NCI-H2107 (cell line): ENCODE results near the gene KCNQ2.
"Not testable (repeated sequence)": the region's sequence is repeated elsewhere in the genome, so short reads cannot be mapped to it uniquely, and the experiment has no call there.

Experiments
- DNase-seq: peaks from one replicate; lab custom pipeline; 2025; lab: John Stamatoyannopoulos, UW

The KCNQ2 gene

DNA sequence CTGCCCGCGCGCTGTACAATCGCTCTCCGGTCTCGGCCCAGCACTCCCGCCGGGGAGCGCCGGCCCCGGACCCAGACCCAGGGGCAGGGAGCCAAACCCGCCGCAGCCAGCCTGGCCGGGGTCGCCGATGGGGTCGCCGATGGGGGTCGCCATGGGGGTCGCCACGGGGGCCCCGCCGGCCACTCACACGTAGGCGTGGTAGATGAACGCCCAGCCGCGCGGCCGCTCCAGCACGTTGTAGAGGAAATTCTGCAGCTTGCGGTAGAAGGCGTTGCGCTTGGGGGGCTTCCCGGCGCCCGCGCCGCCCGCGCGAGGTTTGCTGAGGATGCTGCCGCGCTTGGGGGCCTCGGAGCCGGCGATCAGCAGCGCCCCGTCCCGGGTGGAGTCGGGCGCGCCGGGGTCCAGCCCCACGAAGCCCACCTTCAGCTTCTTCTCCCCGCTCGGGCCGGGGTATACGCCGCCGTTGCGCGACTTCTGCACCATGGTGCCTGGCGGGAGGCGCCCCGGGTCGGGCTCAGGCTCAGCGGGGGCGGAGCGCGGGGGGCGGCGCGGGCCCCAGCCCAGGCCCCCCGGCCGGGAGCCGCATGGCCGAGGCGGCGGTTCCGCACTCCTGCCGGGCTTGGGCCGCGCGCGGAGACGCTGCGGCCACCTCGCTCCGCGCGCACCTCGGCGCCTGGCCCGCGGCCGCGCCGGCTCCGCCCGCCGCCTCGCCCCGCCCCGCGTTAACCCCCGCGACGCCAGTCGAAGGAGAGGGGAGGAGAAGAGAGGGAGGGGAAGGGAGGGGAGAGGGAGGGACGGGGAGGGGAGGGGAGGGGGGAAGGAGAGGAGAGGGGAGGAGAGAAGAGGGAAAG is at the start of gene KCNQ2:
TSS of gene KCNQ2 (minus strand) at position 675 of the 851 bp plus-strand sequence. CDS start at position 483, 192 bp downstream.
- no peak for DNase-seq

DNA sequence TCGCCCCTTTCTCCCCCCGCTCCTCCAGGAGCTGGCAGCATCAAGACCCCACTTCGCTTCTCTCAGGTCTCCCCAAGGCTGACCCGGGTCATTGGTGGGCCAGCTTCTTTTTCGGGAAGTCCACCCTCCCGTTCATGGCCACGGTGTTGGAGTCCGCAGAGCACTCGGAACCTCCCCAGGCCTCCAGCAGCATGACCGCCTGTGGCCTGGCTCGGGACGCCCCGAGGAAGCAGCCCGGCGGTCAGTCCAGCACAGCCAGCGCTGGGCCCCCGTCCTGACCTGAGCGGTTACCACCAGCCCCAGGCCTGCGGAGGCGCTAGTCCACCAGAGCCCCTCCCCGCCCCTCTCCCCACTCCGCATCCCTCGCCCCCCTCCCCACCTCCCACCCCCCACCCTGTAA is 49.1 kb upstream of the KCNQ2 start:
- no peak for DNase-seq

DNA sequence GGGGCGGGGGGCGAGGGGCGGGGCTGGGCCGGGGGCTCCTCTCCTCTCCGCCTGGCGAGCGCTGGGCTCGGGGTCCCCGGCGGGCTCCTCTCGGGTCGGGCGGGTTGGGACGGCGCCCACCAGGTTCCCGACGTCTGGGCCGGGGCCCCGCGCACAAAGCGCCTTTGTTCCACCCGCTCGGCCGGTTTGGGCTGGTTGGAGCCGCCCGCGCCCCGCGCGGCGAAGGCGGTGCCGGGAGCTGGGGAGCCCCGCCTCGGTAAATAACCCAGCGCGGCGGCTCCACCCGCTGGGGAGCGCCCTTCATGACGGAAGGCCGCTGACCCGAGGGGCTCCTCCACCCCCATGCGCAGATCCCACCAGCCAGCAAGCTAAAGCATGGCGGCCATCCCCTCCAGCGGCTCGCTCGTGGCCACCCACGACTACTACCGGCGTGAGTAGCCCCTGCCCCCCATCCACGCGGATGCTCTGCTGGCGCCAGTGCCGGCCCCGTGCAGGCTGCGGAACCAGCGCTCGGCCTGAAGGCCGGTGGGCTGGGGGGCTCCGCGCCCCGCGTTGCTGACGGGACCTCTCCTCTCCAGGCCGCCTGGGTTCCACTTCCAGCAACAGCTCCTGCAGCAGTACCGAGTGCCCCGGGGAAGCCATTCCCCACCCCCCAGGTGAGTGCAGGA is 48.6 kb upstream of the KCNQ2 start:
- no peak for DNase-seq

DNA sequence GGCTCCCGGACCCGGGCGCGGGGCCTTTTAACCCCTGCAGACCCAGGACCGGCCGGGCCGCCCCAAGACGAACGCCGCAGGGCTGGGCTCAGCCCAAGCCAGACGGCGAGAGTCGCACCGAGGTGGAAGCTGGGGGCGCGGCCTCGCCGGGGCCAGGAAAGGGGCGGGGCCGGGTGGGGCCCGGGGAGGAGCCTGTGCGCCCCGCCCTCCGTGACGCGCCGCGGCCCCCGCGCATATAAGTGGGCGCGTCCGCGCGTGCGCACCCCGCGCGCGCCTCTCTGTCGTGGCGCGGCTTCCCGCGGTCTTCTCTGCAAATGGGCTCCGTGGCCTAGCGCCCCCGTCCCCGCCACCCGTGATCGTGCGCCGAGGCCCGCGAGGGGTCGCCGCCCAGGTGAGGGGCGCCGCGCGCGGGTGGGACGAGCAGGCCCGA is 48.1 kb upstream of the KCNQ2 start, which contains the start of gene PPDPF:
TSS of gene PPDPF (plus strand) at position 262 of the 430 bp plus-strand sequence. CDS start 544 bp downstream, outside the sequence.
- peak; percentile 85 for DNase-seq

DNA sequence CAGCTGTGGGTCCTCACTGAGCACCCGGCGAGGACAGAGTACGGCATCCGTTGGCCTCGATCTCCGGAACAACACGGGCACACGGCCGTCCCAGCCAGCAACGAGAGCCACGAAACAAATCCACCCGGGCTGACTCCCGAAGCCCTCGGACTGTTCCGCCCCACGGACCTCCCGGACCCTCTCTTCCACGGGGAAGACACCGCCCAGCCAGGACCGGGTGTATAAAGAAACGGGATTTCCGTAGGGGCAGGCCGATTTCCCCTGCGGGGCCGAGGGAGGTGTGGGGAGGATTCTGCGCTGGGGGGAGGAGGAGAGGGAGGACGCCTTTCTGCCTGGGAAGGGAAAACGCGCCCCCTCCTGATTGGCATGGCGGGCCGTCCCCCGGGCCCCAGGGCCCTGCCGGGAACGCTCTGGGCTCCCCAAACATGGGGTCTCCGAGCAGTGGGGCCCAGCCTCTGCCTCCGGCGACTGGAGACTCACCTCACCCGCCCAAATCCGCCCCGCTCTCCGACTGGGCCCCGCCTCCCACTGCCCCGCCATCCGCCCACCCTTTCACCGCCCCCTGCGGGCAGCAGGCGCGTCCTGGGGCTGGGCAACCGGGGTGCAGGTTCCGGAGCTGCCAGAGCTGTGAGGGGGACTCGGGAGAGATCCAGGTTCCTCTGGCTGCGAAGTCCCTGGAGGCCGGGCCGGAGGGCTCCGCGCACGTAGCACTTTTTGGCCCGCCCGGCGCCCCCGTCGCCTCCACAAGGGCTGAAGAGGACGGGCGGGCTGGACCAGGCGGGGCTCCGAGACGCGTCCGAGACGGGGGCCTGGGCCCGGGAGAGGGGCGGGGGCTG is 47.4 kb upstream of the KCNQ2 start:
- no peak for DNase-seq

DNA sequence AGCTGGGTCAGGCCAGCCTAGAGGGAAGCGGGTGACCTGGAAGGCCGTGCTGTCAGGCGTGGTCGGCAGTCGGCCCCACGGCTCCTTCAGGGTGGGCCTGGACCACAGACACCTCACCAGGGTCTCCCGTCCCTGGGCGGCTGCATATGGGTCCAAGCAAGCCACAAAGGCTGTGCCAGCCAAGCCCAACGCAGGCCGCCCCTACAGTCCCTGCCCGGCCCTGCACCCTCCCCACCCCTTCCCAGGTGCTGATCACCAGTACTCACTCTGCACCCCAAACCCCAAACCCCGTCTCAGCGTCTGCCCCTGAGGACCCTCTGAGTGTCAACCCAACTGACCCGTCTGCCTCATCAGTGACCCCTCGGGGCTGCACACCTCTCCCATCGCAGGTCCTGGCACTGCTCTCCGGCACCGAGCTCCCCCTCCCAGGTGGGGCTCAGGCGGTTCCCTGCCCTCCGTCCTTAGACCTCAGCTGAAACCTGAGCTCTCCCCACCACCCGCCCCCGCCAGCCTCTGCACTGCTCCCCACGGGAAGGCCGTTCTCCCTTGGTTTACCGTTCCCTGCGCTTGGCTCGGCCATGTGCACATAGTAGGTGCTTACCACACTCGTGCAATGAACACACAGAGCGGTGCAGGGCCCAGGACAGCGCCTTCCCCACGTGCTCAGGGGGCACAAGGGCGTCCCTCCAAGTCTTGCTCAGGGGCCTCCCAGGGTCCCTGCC is 46.7 kb upstream of the KCNQ2 start:
- no peak for DNase-seq

DNA sequence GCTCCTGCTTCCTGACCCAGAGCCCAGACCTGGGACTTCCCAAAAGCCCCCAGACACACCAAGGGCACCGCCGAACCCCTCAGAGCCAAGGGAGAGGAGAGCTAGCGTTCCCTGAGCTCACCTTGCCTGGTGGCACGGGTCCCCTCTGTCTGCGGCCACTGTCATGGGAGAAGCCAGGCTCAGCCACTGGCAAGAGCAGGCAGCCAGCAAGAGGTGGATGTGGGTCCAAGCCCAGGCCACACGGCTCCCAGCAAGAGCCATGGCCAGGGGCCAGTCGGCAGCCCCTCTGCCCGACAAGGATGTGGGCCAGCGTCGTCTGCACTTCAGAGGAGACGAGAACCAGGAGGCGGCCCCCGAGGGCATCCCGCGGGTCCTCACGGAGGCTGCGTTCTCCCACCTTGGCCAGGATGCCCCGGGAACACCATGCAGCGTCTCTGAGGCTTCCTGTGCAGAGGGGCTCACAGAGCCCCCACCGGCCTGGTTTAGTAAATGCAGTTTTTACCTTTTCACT is 46.0 kb upstream of the KCNQ2 start:
- DNase-seq, result no peak

DNA sequence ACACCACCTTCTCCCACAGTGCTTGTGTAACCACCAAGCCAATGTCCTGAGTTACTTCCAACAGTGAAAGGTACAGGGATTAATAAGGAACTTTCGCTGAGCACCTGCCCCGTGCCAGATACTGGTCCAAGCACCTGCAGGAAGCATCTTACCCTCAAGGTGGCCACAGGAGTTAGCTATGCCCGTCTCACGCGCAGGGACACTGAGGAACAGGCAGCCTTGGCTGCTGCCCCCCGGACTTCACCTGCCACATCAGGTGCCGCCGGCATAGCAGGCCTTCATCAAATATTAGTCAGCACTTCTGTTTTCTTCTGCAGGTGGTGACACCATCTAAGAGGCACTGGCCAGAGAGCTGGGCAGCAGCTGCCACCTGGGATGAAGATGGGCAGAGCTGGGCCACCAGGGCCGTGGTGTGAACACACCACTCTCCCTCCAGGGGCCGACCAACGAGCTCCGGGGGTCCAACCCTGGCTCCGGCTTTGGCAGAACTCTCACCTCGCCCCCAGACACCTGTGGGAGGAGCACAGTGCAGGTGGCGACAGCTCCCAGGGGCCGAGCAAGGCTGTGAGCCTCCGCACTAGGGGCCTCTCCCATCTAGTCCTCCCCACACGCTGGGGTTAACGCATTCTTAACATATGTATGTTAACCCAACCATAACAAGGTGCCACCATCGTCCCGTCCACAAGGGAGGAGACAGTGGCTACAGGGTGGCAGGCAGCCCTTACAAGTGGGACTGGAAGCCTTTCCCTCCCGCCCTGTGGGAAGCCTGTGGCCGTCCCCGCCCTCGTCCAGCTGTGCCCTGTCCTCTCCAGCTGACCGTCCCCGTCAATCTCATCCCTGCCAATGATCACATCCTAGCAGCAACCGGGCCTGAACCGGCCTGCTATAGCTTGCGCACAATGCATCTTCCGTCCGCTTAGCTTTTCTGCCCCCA is 45.2 kb upstream of the KCNQ2 start:
- no peak for DNase-seq

DNA sequence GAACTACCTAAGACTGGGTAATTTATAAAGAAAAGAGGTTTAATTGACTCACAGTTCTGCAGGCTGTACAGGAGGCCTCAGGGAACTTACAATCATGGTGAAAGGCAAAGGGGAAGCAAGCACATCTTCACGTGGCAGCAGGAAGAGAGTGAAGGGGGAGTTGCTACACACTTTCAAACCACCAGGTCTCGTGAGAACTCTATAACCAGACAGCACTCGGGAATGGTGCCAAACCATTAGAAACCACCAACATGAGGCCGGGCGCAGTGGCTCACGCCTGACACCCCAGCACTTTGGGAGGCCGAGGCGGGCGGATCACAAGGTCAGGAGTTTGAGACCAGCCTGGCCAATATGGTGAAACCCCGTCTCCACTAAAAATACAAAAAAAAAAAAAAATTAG is 42.1 kb upstream of the KCNQ2 start:
- not testable (repeated sequence) for DNase-seq

DNA sequence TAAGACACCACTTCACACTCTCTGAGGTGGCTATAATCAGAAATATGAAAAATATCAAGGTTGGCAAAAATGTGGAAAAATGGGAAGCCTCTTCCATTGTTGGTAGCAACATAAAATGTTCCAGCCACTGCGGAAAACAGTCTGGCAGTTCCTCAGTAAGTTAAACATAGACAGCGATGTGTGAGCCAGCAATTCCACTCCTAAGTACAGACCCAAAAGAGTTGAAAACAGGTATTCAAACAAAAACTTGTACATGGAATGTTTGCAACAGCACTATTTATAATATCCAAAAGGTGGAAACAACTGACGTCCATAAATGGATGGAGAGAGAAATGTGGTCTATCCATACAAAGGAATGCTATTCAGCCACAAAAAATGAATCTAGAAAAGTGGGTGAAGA is 40.8 kb upstream of the KCNQ2 start:
- DNase-seq, result no peak

DNA sequence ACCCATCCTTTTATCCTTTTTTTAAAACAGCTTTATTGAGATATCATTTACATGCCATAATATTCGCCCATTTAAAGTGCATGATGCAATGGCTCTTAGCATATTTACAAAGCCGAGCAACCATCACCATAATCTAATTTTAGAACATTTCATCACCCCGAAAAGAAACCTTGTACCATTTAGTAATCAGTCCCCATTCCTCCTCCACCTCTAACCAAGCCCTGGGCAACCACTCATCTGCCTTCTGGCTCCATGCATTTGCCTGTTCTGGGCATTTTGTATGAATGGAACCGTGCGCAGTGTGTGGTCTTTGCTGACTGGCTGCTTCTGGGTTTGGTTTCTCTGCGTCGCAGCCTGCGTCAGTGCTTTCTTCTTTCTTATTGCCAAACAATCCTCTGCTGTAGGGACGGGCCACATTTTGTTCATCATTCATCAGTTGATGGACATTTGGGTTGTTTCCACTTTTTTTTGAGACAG is 36.7 kb upstream of the KCNQ2 start:
- DNase-seq, result no peak

DNA sequence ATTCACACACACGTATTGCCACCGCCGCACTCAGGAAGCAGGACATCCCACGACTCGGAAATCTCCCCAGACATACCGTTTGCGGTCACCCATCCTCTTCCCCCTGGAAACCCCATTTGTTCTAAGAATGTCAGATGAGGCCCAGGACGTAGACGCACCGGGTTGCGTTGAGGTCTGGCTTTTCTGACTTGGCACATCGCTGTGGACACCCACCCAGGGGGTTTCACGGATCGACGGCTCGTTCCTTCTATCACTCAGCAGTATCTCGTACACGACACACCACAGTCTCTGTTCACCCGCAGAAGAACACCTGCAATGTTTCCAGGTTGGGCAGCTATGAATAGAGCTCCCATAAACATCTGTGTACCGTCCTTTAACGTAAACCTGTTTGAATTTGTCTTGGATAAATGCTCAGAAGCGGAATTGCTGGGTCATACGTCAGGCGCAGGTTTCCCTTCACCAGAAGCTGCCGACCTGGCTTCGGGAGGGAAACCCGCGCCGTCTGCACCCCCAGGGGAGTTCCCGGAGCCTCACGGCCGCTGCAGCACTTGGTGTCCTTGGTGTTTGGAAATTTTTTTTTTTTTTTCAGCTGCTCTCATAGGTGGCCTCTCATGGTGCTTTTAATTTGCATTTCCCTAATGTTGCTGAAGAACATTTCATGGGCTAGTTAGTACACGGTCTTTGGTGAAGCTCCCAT is 35.8 kb upstream of the KCNQ2 start:
- DNase-seq, result peak; percentile 45

DNA sequence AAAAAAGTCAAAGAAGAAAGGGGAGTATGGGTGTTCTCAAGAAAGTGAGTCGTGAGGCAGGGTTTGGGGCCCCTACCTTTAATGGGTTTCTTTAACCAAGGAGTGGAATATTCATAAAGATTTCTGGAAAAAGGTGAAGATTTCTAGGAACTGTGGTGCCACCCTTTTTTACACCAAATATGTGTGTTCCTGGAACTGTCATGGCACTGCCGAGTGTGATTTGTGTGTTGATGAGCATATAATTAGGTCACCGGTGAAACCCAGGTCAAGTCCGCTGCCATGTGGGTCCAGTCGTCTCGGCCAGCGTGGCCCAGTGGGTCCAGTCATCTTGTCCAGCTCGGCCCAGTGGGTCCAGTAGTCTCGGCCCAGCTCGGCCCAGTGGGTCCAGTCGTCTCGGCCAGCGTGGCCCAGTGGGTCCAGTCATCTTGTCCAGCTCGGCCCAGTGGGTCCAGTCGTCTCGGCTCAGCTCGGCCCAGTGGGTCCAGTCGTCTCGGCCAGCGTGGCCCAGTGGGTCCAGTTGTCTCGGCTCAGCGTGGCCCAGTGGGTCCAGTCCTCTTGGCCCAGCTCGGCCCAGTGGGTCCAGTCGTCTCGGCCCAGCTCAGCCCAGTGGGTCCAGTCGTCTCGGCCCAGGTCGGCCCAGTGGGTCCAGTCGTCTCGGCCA is 34.8 kb upstream of the KCNQ2 start:
- DNase-seq, result no peak

DNA sequence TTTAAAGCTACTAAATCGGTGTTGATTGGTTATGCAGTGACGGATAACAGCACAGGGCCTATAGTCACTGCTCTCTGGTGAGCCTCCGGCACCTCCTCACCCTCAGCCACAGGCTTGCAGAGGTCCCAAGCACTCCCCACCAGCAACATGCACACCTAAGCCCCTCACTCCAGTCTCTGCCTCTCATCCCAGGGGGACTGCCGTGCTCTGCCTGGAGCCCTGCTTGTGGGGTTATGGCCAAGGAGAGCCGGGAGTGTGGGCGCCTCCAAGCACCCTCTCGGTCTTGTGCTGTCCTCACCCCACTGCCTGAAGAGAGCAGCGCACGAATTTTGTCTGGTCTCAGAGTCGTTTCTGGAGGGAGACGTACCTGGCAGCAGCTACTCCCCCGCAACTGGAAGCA is 33.3 kb upstream of the KCNQ2 start:
- no peak for DNase-seq

DNA sequence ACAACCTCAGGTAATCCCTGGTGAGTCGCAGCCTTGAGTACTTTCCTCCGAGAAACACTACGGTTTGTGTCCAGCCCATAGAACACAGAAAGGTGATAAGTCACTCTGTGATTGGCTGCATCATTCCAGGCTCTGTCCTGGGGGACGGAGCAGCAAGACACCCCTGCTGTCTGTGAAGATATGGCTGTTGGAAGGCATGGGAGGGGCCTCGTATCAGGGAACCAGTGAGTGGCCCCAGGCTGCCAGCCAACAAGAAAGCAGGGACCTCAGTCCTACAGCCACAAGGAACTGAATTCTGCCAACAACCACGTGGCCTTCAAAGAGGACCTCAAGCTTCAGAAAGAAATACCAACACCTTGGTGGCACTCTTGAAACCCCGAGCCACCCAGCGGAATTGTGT is 32.8 kb upstream of the KCNQ2 start:
- DNase-seq, result no peak

DNA sequence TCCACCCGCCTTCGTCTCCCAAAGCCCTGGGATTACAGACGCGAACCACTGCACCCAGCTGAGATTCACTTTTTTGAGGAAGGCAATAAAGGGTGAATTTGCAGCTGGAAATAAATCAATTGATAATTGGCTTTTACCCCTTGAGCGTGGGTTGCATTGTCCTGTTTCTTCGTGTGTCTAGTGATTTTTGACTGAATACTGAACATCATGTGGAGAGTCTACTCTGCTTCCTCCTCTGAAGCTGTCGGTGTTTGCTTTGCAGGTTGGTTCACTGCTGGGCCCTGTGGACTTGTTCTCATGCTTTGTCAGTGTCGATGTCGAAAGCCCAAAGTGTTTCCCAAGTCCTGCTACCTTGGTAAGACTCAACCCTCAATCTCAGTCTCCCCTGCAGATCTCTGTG is 32.2 kb upstream of the KCNQ2 start:
- no peak for DNase-seq

DNA sequence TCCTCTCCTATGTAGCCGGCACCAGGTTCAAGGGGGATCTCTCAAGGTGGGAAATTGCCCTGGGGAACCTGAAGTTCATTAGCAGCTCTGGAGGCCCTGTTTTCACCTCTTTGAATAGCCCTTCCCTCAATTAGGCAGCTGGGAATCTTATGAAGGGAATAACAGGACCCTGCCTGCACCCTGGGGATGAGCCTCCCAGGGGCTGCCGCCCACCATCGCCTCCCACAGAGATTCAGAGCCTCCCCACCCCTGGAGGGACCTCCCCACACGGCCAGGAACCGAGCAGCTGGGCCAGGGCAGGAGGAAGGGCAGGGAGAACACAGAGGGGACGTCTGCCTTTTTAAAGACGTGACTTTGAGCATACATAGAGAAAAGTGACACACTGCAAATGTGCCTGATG is 31.1 kb upstream of the KCNQ2 start:
- DNase-seq, result no peak

DNA sequence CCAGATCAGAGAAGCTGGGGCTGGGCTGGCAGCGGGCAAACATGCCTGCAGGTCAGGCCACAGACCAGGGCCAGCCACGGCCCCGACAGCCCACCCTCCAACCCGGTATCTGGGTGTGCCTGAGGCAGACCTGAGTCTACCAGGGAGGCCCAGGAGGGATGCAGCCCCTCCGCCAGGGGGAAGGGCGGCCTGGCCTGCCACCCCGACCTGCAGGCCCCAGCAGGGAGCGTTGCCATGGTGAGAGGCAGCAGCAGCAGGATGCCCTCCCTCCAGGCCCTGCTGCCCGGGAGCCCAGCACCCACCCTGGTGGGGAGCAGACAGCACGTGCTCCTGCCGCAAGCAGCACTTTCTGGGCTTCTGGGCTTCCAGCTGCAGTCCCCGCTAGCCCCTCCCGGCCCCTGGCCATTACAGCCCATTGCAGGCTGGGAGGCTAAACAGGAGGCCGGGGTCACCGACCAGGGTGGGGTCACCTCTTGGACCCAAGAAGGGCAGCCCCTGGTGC is 30.3 kb upstream of the KCNQ2 start:
- DNase-seq, result peak; percentile 69
